Jurkat, Clone E6-1 (cell line): Measurements from ENCODE around the gene PANX1. TPM values are rescaled to one million over a fixed set of nuclear protein-coding genes. Genes with fewer than 3 reads are reported as not detected.
"Not testable (repeated sequence)": the region's sequence is repeated elsewhere in the genome, so short reads cannot be mapped to it uniquely, and the experiment has no call there.

Source experiments
- DNase-seq: peaks from one replicate; pipeline ENCODE4 v3.0.0-alpha.2; 2011; ENCODE audit warnings: low read depth, low spot score
- H3K4me3 ChIP-seq: 2 replicates; pipeline ENCODE4 v1.5.1; 2011; ENCODE audit warnings: mild to moderate bottlenecking, low read length, control low read depth, moderate library complexity
- polyA plus RNA-seq: library from polyadenylated mRNA; unstranded; fragments of >200 nt; gene quantifications from one replicate; pipeline ENCODE4 v1.2.1, GENCODE V29; 2012; ENCODE audit warnings: missing spikeins; ENCODE audit not compliant: insufficient read length, insufficient read depth

PANX1 gene, protein sequence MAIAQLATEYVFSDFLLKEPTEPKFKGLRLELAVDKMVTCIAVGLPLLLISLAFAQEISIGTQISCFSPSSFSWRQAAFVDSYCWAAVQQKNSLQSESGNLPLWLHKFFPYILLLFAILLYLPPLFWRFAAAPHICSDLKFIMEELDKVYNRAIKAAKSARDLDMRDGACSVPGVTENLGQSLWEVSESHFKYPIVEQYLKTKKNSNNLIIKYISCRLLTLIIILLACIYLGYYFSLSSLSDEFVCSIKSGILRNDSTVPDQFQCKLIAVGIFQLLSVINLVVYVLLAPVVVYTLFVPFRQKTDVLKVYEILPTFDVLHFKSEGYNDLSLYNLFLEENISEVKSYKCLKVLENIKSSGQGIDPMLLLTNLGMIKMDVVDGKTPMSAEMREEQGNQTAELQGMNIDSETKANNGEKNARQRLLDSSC
- 19.4 TPM for polyA plus RNA-seq

DNA sequence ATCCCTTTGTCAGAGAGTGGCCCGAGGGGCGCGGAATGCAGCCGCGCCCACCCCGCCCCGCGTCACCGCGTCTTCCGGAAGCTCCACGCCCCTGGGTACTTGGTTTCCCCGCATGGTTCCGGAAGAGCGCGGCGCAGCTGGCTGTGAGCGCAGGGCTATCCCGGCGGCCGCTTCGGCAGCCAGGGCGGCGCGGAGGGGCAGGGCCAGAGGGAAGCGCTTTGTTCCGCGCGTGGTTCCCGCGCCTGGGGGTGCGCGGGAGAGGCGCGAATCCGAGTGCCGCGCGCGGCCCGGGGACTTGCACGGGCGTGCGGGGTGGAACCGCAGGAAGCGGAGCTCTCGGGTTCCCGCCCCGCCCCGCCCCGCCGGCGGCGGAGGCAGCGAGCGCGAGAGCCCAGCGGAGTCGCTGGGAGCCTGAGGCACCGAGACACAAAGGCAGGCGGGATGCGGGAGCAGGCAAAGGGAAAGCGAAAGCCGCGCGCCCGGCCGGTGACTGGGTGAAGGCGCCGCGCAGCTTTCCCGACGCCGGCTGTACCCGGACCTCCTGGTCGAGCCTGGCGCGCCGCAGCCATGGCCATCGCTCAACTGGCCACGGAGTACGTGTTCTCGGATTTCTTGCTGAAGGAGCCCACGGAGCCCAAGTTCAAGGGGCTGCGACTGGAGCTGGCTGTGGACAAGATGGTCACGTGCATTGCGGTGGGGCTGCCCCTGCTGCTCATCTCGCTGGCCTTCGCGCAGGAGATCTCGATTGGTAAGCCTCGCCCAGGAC is at the start of gene PANX1:
PANX1 (plus strand) TSS at position 96 of the 766 bp plus-strand sequence; CDS start at position 568, 472 bp downstream.
- DNase-seq, result peak; percentile 71
- H3K4me3 ChIP-seq, result peak within 1 kb of the TSS; percentile 93

DNA sequence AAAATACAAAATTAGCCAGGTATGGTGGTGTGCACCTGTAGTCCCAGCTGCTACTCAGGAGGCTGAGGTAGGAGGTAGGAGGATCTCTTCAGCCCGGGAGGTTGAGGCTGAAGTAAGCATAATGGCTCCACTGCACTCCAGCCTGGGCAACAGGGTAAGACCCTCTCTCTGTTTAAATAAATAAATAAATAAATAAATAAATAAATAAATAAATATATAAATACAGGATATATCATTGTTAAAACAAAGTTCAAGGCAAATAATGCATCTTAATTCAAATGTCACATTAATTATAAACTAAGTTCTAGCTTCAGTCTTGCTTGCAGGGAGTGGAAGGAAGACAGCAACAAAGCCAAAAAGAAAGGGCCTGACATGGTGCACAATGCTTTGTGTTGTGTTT is 44.5 kb upstream of the PANX1 start:
- DNase-seq, result no peak
- H3K4me3 ChIP-seq, result no peak overlapping the region

DNA sequence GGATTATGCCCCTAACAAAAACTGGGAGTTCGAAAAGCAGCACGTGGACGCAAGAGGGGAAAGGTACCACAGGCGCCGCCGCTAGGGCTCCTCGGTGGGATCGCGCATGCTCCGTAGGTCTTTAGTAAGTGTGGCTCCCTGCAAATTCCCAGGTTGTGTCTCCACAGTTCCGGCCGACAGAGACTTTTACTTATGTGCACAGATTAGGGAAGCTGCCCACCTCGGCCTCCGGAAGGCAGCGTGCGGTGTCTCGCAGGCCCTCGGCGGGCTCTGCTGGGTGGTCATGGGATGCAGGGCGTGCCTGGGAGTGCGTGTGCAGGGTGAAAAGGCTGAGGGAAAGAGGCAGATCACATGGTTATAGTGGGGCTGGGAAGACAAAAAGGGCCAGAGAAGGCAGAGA is 39.7 kb upstream of the PANX1 start:
- no peak for DNase-seq
- H3K4me3 ChIP-seq, result no peak overlapping the region

DNA sequence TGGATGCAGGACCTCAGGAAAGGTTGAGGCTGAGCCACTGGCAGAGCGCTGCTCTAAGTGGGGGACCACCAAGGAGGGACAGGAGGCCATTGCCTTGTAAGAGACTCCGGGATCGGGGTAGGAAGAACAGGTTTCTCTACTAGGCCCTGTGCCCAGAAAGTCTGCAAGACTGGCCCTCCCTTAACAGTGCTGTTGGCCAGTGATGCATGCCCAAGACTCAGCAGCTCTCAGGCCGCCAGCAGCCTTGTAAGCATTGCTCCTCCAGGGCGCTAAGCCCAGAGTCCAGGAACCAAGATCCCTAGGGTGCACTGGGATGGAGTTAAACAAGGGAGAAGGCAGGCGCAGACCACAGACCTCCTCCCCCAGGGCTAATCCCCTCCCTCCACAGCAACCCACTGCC is 39.3 kb upstream of the PANX1 start:
- no peak for DNase-seq
- H3K4me3 ChIP-seq, result no peak overlapping the region

DNA sequence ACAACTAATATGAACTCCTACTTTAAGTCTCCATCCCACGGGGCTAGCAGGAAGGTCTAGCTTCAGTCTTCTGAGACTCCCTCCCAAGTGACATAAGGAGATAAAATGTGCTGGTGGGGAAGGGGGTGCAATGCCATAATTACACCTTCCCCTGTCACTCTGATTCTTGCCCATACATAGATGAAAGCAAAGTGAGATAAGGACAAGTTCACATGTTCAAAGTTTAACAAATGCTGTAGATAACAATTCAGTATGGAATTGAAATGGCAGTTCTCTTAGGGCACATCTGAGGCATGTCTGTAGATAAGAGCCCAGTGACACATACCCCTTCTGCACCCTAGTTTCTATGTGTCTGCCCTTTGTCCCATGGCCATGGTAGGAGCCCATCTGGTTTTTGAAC is 38.2 kb upstream of the PANX1 start:
- no peak for DNase-seq

DNA sequence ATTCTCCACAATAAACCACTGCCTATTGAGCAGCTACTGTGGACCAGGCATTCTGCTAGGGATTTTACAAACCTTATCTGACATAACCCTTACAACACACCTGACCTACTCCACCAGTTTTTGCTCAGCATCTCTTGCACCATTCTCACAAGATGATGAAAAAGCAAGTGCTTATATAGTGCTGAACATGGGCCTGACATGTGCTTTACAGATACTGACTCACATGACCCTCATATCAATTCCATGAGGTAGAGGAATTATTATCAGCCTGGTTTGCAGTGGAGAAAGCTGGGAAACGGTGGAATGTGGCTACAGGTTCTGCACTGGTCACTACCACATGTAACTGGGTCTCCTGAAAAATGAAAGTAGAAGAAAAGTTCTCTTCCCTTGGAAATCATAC is 37.5 kb upstream of the PANX1 start:
- DNase-seq, result no peak
- no peak overlapping the region for H3K4me3 ChIP-seq

More for the DNA sequence above, 38.2 kb upstream of the PANX1 start:
- no peak overlapping the region for H3K4me3 ChIP-seq

DNA sequence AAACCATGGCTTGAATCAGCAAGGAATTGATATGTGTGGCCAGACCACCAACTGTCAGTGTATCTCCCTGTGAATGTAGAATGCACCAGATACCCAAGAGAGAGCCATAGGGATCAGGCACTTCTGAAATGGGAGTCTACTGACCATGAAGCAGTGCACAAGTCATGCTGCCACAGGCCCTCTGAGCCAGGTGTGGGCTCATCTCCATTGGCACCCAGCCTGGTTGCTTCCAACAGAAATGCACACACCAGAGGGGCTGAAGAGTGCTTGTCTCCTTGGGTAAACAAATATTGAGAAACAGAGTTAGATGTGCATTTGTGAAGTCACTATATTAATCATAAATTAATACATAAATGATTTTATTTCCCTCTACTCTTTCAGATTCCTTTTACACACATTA is 28.4 kb upstream of the PANX1 start:
- DNase-seq, result no peak

DNA sequence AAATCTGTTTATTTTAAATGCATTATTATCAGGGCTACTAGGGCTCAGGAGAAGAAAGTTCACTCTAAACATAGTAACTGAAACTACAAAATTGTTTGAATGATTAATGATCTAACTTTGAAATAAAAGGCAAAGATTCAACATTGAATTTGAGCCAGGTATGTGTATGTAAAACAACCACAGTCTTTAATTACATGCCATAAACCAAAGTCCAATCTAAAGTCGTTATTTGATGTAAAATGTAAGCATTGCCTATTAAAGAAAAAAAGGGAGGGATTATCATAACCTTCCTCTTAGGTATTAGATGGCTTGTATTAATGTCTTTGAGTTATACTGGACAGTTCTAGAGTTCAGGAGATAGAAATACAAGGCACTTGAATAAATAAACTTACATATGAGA is 25.2 kb upstream of the PANX1 start:
- DNase-seq, result no peak
- H3K4me3 ChIP-seq, result no peak overlapping the region

More for the DNA sequence above, 28.4 kb upstream of the PANX1 start:
- no peak overlapping the region for H3K4me3 ChIP-seq

DNA sequence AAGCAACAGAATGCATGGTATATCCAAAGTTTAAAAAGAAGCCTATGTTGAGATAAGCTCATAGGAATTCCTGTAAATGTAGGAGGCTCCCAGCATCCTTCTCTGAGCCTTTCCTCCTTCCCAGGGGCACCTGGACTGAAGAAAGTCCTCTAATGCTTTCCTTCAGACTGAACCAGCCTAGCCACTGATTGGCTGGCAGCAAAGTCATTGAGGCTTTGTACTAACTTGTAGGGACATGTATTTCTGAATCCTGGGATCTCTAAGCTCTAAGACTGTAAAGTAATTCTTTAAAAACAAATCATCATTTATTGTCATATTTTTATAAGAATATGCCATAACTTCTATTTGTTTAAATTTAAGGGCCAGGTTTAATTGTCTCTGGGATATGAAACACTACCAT is 23.9 kb upstream of the PANX1 start:
- H3K4me3 ChIP-seq, result no peak overlapping the region
- no peak for DNase-seq

DNA sequence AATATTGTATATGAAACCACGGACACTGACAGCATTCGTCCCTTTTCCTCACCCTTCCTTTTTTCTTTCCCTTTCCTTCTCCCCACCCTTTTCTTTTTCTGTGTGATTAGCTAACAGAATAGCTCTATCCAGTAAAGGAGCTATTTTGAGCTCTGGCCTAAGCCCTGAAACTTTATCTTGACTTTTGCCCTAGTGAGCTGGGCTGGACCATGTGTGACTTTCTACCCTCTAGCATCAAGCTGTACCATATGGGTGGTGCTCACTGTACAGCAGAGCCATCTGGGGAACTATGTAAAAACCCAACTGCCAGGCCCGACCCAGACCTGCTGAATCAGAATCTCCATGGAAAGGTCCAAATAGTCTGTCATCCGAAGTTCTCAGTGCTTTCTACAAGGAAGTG is 21.9 kb upstream of the PANX1 start:
- H3K4me3 ChIP-seq, result no peak overlapping the region
- no peak for DNase-seq

DNA sequence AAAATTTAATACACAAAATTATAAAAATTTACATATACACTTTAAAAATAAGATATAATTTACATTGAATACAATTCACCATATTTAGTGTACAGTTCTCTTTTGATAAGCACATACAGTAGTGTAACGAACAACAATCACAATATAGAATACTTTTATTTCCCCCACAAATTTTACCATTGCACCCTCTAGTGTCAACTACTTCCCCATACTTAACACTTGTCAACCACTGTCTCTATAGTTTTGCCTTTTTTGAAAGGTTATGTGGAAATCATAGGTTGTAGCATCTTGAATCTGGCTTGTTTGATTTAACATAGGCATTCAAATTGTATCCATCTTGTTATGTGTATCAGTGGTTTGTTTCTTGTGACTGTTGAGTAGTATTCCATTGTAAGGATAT is 21.3 kb upstream of the PANX1 start:
- DNase-seq, result no peak
- no peak overlapping the region for H3K4me3 ChIP-seq

DNA sequence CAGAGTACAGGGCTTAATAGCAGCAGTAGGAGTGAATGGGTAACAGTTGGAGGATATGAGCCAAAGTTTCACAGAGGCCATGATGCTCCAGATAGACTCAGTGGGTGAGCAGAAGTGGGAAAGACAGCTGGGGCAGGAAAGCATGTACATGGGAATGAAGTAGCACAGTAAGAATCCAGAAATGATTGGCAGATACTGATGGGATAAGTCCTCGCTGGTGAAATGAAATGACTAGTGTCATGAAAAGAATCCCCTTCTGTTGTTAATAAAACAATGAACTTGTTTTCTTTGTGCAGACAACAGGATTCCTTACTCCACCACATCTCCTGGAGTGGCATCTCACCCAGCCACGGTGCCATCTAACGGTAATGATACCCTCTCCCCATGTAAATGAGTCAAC is 17.4 kb upstream of the PANX1 start:
- no peak overlapping the region for H3K4me3 ChIP-seq
- DNase-seq, result no peak

DNA sequence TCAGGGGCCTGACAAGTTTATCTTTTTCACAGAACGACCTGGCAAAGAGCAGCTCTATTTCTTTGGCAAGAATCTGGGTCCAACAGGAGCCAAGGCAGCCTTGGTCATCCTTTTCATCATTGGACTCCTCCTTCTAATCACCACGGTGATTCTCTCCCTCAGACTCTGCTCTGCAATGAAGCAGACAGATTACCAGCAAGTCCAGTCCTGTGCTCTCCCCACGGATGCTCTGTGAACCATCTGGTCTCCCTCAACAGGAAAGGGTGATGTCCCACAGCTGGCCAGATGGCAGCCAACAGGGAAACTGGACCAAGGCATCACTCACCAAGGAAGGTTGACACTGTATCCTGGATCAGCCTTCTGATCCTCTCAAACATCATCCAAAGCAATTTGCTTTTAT is 17.0 kb upstream of the PANX1 start:
- DNase-seq, result no peak
- no peak overlapping the region for H3K4me3 ChIP-seq

DNA sequence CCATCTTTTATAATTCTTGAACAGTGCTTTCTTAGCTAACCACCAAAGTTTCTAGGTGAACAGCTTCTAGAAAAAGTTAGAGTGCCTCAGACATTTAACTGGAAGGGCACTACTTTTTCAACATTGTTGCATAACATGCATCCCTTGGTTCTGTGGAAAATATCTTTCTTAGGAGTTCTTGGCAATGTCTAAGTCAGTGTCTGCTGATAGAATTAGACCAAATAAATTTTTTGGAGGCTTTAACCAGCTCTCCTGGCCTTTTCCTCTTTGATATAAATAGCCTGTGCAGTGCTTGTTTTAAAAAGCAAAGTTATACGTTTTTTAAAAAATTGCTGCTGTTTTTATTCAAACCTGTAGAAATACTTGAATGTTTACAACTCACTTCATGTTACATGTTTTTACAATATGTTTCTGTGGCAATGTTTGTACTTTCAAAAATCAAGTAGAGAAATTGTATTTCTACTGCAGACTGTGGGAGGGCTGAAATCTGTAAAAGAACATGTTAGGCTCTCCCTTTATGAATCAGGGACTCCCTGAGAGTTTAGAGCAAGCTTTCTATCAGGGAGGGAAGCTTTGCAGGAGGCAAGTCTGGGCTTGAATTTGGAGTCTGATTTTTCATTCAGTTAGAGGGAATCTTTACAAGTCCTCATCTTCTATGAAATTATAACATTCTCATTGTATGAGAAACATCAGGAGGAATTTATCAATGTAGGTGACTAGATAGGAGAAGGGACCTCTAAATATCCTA is 16.3 kb upstream of the PANX1 start:
- no peak for DNase-seq
- no peak overlapping the region for H3K4me3 ChIP-seq

DNA sequence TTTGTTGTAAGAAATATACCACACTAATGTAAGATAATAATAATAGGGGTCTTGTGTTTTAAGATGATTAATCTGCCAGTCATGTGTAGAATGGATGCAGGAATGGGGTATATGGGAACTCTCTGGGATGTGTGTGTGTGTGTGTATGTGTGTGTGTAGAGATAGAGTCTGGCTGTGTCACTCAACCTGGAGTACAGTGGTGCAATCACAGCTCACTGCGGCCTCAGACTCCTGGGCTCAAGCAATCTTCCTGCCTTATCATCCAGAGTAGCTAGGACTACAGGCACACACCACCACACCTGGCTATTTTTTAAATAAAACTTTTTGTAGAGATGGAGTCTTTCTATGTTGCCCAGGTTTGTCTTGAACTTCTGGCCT is 11.5 kb upstream of the PANX1 start:
- no peak for DNase-seq
- H3K4me3 ChIP-seq, result no peak overlapping the region

DNA sequence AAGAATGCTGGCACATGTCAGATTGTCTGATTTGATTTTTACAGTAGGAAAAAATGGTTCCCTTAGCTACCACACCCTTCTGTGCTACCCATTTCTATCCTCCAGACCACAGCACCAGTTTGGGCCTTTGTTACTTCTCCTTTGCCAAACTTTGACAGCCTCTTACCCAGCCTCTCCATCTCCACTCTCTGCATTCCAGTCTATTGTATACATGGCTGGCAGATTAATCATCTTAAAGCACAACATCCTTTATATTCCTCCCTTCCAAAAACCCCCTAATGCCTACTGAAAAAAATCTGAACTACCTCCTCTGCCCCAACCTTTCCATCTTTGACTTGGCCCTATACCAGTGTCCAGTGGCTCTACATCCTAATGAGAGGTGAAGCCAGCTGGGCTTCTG is 10.8 kb upstream of the PANX1 start:
- no peak overlapping the region for H3K4me3 ChIP-seq
- DNase-seq, result no peak

DNA sequence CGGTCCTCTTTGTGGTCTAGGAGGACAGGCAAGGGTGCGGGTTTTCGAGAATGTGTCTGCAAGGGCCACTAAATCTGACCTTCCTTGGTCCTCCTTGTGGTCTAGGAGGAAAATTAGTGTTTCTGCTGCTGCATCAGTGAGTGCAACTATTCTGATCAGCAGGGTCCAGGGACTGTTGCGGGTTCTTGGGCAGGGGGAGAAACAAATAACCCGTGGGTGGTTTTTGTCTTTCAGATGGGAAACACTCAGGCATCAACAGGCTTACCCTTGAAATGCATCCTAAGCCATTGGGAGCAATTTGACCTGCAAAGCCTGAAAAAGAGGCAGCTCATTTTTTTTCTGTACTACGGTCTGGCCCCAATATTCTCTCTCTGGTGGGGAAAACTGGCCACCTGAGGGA is 9.0 kb upstream of the PANX1 start:
- not testable (repeated sequence) for H3K4me3 ChIP-seq, DNase-seq

DNA sequence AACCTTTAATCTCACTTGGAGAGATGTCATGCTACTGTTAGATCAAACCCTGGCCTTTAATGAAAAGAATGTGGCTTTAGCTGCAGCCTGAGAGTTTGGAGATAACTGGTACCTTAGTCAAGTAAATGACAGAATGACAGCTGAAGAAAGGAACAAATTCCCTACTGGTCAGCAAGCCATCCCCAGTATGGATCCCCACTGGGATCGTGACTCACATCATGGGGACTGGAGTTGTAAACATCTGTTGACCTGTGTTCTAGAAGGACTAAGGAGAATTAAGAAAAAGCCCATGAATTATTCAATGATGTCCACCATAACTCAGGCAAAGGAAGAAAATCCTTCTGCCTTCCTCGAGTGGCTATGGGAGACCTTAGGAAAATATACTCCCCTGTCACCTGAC is 8.1 kb upstream of the PANX1 start:
- not testable (repeated sequence) for H3K4me3 ChIP-seq, DNase-seq

DNA sequence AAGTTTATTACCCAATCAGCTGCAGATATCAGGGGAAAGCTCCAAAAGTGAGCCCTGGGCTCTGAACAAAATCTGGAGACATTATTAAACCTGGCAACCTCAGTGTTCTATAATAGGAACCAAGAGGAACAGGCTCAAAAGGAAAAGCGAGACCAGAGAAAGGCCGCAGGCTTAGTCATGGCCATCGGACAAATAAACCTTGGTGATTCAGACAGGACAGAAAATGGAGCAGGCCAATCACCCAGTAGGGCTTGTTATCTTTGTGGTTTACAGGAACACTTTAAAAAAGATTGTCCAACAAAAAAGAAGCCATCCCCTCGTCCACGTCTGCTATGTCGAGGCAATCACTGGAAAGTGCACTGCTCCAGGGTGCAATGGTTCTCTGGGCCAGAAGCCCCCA is 7.7 kb upstream of the PANX1 start:
- H3K4me3 ChIP-seq, result no peak overlapping the region
- DNase-seq, result no peak
